BLaER1 treated with 17β-estradiol and CSF1 and Interleukin-3, amounts not matched to agents 10 nM and 100 nM (cell line): ENCODE data around the gene CHD5.

Source experiments
- H3K27ac ChIP-seq, 11 experiments: shearing (Covaris generic); formaldehyde crosslinking; 2 replicates each; pipeline ENCODE4 v1.8.1; 2022
- H3K27me3 ChIP-seq, 11 experiments: shearing (Covaris generic); formaldehyde crosslinking; 2 replicates each; pipeline ENCODE4 v1.8.1; 2022
- H3K36me3 ChIP-seq, 11 experiments: shearing (Covaris generic); formaldehyde crosslinking; 2 replicates each; pipeline ENCODE4 v1.8.1; 2022
- H3K4me1 ChIP-seq, 10 experiments: shearing (Covaris generic); formaldehyde crosslinking; 2 replicates each; pipeline ENCODE4 v1.8.1; 2022
- H3K4me2 ChIP-seq, 11 experiments: shearing (Covaris generic); formaldehyde crosslinking; 2 replicates each; pipeline ENCODE4 v1.8.1; 2022
- H3K4me3 ChIP-seq, 10 experiments: shearing (Covaris generic); formaldehyde crosslinking; 2 replicates each; pipeline ENCODE4 v1.8.1; 2022
- H3K9ac ChIP-seq, 11 experiments: shearing (Covaris generic); formaldehyde crosslinking; 2 replicates each; pipeline ENCODE4 v1.8.1; 2022
- H3K9me3 ChIP-seq, 11 experiments: shearing (Covaris generic); formaldehyde crosslinking; replicated peaks in 1 of 11; 2 replicates each; pipeline ENCODE4 v1.8.1; 2022
- H4K20me1 ChIP-seq, 11 experiments: shearing (Covaris generic); formaldehyde crosslinking; 2 replicates each; pipeline ENCODE4 v1.8.1; 2022
- Cebpa-rat ChIP-seq, 11 experiments: shearing (Covaris generic); IDR thresholded peaks; 2 replicates each; pipeline ENCODE4 v1.8.1; 2022

Gene CHD5

GRCh38 chr1:6218375-6219164, 38.4 kb upstream of the CHD5 start:
- no peak for TF ChIP-seq Cebpa-rat (IDR thresholded peaks at IDR 0.05)
- H4K20me1 ChIP-seq: peaks cover 0 to 19% (median under 1%) of the 10 kb centered on the region in 11 experiments; a peak in 4 of 22 replicates
- peaks cover 0 to 10% (median 8%) of the 10 kb centered on the region in 11 experiments; a peak in 12 of 22 replicates for H3K9me3 ChIP-seq
- peak overlapping the region; percentile 54 to 93 (median 78) for H3K4me2 ChIP-seq
- peaks cover 30 to 44% (median 36%) of the 10 kb centered on the region in 10 experiments for H3K4me1 ChIP-seq
- peak overlapping the region in 9 of 11 experiments; percentile 44 to 75 (median 65); a peak in 18 of 22 replicates for H3K9ac ChIP-seq
- H3K27me3 ChIP-seq: no peaks in the 10 kb centered on the region
- peak overlapping the region in 9 of 11 experiments; percentile 60 to 86 (median 81); a peak in 19 of 22 replicates for H3K27ac ChIP-seq
- peaks cover 15 to 39% (median 34%) of the 10 kb centered on the region in 11 experiments for H3K36me3 ChIP-seq
- peak overlapping the region in 3 of 10 experiments; percentile 6 to 15 (median 9); a peak in 4 of 20 replicates for H3K4me3 ChIP-seq

DNA sequence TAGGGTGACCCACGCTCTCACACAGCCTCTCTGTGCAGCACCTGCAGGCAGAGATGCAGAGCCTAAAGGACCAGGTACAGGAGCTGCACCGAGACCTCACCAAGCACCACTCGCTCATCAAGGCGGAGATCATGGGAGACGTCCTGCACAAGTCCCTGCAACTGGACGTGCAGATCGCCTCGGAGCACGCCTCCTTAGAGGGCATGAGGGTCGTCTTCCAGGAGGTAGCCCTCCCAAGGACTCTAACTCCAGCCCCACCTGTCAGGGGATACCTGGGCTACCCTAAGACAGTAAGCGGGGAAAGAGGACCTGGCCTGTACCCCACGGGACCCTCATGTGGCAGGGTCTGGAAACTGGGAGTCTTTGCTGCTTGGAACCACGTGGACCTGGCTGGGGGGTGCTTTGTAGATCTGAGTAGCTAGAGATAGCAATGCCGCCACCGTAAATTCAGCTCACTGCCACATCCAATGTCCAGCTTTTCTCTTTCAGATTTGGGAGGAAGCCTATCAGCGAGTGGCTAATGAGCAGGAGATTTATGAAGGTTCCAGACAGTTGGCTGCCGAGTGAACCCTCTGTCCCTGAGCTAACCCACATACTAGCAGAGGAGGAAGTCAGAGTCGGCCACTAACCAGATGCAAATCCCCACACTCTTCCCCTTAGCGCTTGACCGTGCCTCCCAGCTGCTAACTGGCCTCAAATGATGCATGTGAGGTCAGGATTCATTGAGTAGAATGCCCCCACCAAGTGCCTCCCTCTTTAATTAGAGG, 32.3 kb upstream of the CHD5 start:
- Histone ChIP-seq H3K4me3 (no peak overlapping the region), H3K9me3 (peaks cover 0 to 11% (median 8%) of the 10 kb centered on the region in 11 experiments; a peak in 12 of 22 replicates), H3K4me1 (peaks cover 25 to 57% (median 50%) of the 10 kb centered on the region in 10 experiments), H4K20me1 (peaks cover 0 to 12% (median 0%) of the 10 kb centered on the region in 11 experiments; a peak in 1 of 22 replicates), H3K9ac (peak overlapping the region in 5 of 11 experiments; percentile 13 to 35 (median 25); a peak in 5 of 22 replicates), H3K27me3 (peaks cover 14 to 25% (median 21%) of the 10 kb centered on the region in 11 experiments), H3K4me2 (peak overlapping the region; percentile 64 to 91 (median 80)), H3K36me3 (no peaks in the 10 kb centered on the region), H3K27ac (peak overlapping the region in 3 of 11 experiments; percentile 17 to 34 (median 23); a peak in 2 of 22 replicates)
- no peak for TF ChIP-seq Cebpa-rat (IDR thresholded peaks at IDR 0.05)

DNA sequence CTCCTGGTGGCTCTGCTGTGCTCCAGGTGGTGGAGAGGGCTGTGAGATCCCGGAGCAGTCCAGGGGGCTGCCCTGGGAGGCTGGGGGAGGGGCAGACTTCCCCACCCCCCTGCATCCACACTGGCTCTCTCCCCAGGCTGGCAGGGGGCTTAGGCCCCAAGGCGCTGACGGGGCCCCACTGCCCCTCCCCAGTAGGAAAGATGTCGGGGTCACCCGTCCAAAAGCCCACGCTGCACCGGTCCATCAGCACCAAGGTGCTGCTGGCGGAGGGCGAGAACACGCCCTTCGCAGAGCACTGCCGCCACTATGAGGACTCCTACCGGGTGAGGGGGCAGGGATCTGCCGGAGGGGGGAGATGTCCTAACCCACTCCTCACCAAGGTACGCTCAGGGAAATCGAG, 31.6 kb upstream of the CHD5 start:
- Histone ChIP-seq H3K4me2 (peak overlapping the region; percentile 64 to 91 (median 80); a peak in 20 of 22 replicates), H3K27me3 (peaks cover 21 to 32% (median 28%) of the 10 kb centered on the region in 11 experiments), H3K9me3 (peaks cover 0 to 11% (median 8%) of the 10 kb centered on the region in 11 experiments; a peak in 12 of 22 replicates), H3K36me3 (no peaks in the 10 kb centered on the region), H3K4me3 (no peak overlapping the region), H3K27ac (no peak overlapping the region), H3K4me1 (peaks cover 25 to 52% (median 46%) of the 10 kb centered on the region in 10 experiments), H3K9ac (0 out of 22 replicates have a peak overlapping the region, but pooled peaks of 1 of the 11 experiments have one; percentile 14), H4K20me1 (peaks cover 0 to 12% (median 0%) of the 10 kb centered on the region in 11 experiments; a peak in 1 of 22 replicates)
- TF ChIP-seq Cebpa-rat (IDR thresholded peaks at IDR 0.05): no peak

DNA sequence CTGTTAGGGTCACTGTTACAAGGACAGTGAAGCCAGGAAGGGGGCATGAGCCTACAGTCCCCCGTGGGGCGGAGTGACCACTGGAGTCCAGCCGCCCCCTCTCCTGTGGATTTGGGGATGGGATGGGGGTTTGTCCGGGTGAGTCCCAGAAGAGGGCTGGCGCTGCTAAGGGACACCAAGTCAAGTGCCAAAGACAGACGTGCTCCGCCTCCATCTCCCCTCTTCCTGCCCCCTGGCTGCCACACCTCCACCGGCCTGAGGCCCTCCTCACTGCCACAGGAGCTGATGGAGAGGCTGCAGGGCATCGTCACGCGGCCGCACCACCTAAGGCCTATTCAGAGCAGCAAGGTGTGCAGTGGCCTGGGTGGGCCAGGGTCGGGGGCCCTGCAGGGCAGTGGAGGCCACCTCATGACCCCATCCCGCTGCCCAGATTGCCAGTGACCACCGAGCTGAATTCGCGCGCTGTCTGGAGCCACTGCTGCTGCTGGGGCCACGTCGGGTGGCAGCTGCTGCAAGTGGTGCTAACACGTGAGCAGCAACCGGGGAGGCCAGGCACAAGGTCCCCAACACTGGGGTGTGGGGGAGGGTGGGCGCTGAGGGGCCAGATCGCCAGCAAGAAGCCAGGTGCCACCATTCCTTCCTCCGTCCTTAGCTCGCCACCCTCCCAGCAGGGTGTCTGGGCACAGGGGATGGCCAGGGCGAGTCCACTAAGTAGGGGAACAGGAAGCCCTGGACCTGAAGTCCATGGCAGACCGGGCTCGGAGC, 30.7 kb upstream of the CHD5 start:
- Histone ChIP-seq H3K27ac (no peak overlapping the region), H3K4me1 (peaks cover 34 to 61% (median 54%) of the 10 kb centered on the region in 10 experiments), H3K9me3 (peaks cover 0 to 11% (median 8%) of the 10 kb centered on the region in 11 experiments; a peak in 12 of 22 replicates), H3K9ac (no peak overlapping the region), H3K4me2 (peak overlapping the region in 8 of 11 experiments; percentile 80 to 94 (median 88); a peak in 12 of 22 replicates), H3K36me3 (no peaks in the 10 kb centered on the region), H4K20me1 (peaks cover 0 to 12% (median 0%) of the 10 kb centered on the region in 11 experiments; a peak in 3 of 22 replicates), H3K27me3 (peaks cover 30 to 41% (median 37%) of the 10 kb centered on the region in 11 experiments), H3K4me3 (no peak overlapping the region)
- no peak for TF ChIP-seq Cebpa-rat (IDR thresholded peaks at IDR 0.05)

GRCh38 chr1:6209661-6210580, 29.8 kb upstream of the CHD5 start:
- peak overlapping the region in 5 of 11 experiments; percentile 28 to 59 (median 45); a peak in 5 of 22 replicates for H3K9ac ChIP-seq

GRCh38 chr1:6208723-6209660, 28.9 kb upstream of the CHD5 start:
- H3K4me2 ChIP-seq: peak overlapping the region; percentile 77 to 94 (median 86)
- H4K20me1 ChIP-seq: peaks cover 0 to 12% (median 0%) of the 10 kb centered on the region in 11 experiments; a peak in 3 of 22 replicates
- H3K27me3 ChIP-seq: peaks cover 45 to 59% (median 55%) of the 10 kb centered on the region in 11 experiments
- H3K4me3 ChIP-seq: peak overlapping the region in 9 of 10 experiments; percentile 26 to 50 (median 39); a peak in 9 of 20 replicates
- no peaks in the 10 kb centered on the region for H3K36me3 ChIP-seq
- TF ChIP-seq Cebpa-rat (IDR thresholded peaks at IDR 0.05): no peak
- H3K9me3 ChIP-seq: peaks cover 0 to 8% (median 5%) of the 10 kb centered on the region in 11 experiments; a peak in 12 of 22 replicates
- H3K27ac ChIP-seq: no peak overlapping the region
- peaks cover 39 to 66% (median 60%) of the 10 kb centered on the region in 10 experiments for H3K4me1 ChIP-seq
- H3K9ac ChIP-seq: peak overlapping the region in 5 of 11 experiments; percentile 28 to 59 (median 45); a peak in 5 of 22 replicates

More at GRCh38 chr1:6209661-6210580, 29.8 kb upstream of the CHD5 start:
- TF ChIP-seq Cebpa-rat (IDR thresholded peaks at IDR 0.05): no peak
- H4K20me1 ChIP-seq: peaks cover 0 to 12% (median 0%) of the 10 kb centered on the region in 11 experiments; a peak in 3 of 22 replicates
- H3K27me3 ChIP-seq: peaks cover 39 to 50% (median 46%) of the 10 kb centered on the region in 11 experiments
- H3K36me3 ChIP-seq: no peaks in the 10 kb centered on the region
- peak overlapping the region; percentile 77 to 94 (median 86) for H3K4me2 ChIP-seq
- H3K27ac ChIP-seq: no peak overlapping the region
- peaks cover 39 to 66% (median 60%) of the 10 kb centered on the region in 10 experiments for H3K4me1 ChIP-seq
- H3K9me3 ChIP-seq: peaks cover 0 to 11% (median 8%) of the 10 kb centered on the region in 11 experiments; a peak in 12 of 22 replicates
- peak overlapping the region in 7 of 10 experiments; percentile 26 to 46 (median 39); a peak in 5 of 20 replicates for H3K4me3 ChIP-seq
